Ascending aorta (tissue), 2 donors: ENCODE measurements around the gene SQSTM1. TPM values are rescaled to one million over a fixed set of nuclear protein-coding genes. Genes with fewer than 3 reads are reported as not detected.

Experiments used
- DNase-seq, 2 donors: peaks; one replicate each; pipeline ENCODE4 v3.0.0-alpha.2; 2019; ENCODE audit warnings: low spot score in 2 of 2
- H3K27ac ChIP-seq, 2 donors: fragments of 200-600 bp; sonication (generic); one replicate each; pipeline ENCODE4 v1.5.1; 2016 to 2017; ENCODE audit warnings: mild to moderate bottlenecking in 1 of 2
- H3K27me3 ChIP-seq: fragments of 200-600 bp; sonication (generic); one replicate; pipeline ENCODE4 v1.5.1; 2017
- H3K36me3 ChIP-seq, 2 donors: fragments of 200-600 bp; sonication (generic); one replicate each; pipeline ENCODE4 v1.5.1; 2016
- H3K4me1 ChIP-seq, 2 donors: fragments of 200-600 bp; sonication (generic); one replicate each; pipeline ENCODE4 v1.5.1; 2016 to 2017; ENCODE audit warnings: mild to moderate bottlenecking in 1 of 2
- H3K4me3 ChIP-seq, 2 donors: fragments of 200-600 bp; sonication (generic); one replicate each; pipeline ENCODE4 v1.5.1; 2016 to 2017; ENCODE audit warnings: mild to moderate bottlenecking in 1 of 2
- H3K9me3 ChIP-seq, 2 donors: fragments of 200-600 bp; sonication (generic); one replicate each; pipeline ENCODE4 v1.5.1; 2016
- intact Hi-C: fragments of 100-400 bp; cut with DNase I; formaldehyde crosslinking; loops from one replicate; pipeline ENCODE4 v1.15.1; 2023
- total RNA-seq: library from RNA; depleted of rRNA; stranded (reverse); fragments of >200 nt; gene quantifications from one replicate; pipeline ENCODE4 v1.1.0, GENCODE V29; 2016
- TF ChIP-seq, protein P1 (sequence below), 3 experiments: fragments of 200-600 bp in 2 of 3; fragments of 450-650 bp in 1 of 3; sonication (generic) in 2 of 3; IDR thresholded peaks; one replicate each; pipeline ENCODE4 v1.5.1; 2016 to 2019; ENCODE audit warnings: antibody characterized with exemption in 3 of 3, mild to moderate bottlenecking in 1 of 3, moderate library complexity in 1 of 3

Gene SQSTM1
- total RNA-seq, 1 donor from 2014 or later = 476 TPM

DNA sequence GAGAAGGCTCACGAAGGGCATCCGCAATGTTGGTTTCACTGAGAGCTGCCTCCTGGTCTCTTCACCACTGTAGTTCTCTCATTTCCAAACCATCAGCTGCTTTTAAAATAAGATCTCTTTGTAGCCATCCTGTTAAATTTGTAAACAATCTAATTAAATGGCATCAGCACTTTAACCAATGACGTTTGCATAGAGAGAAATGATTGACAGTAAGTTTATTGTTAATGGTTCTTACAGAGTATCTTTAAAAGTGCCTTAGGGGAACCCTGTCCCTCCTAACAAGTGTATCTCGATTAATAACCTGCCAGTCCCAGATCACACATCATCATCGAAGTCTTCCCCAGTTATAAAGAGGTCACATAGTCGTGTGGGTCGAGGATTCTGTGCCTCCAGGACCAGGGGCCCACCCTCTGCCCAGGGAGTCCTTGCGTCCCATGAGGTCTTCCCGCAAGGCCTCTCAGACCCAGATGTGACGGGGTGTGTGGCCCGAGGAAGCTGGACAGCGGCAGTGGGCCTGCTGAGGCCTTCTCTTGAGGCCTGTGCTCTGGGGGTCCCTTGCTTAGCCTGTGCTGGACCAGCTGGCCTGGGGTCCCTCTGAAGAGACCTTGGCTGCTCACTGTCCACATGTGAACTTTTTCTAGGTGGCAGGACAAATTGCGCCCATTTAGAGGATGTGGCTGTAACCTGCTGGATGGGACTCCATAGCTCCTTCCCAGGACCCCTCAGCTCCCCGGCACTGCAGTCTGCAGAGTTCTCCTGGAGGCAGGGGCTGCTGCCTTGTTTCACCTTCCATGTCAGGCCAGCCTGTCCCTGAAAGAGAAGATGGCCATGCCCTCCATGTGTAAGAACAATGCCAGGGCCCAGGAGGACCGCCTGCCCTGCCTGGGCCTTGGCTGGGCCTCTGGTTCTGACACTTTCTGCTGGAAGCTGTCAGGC lies 16.6 kb downstream of the SQSTM1 start:
- H3K36me3 ChIP-seq = peaks cover 77 to 86% of the 10 kb centered on the region in 2 donors

DNA sequence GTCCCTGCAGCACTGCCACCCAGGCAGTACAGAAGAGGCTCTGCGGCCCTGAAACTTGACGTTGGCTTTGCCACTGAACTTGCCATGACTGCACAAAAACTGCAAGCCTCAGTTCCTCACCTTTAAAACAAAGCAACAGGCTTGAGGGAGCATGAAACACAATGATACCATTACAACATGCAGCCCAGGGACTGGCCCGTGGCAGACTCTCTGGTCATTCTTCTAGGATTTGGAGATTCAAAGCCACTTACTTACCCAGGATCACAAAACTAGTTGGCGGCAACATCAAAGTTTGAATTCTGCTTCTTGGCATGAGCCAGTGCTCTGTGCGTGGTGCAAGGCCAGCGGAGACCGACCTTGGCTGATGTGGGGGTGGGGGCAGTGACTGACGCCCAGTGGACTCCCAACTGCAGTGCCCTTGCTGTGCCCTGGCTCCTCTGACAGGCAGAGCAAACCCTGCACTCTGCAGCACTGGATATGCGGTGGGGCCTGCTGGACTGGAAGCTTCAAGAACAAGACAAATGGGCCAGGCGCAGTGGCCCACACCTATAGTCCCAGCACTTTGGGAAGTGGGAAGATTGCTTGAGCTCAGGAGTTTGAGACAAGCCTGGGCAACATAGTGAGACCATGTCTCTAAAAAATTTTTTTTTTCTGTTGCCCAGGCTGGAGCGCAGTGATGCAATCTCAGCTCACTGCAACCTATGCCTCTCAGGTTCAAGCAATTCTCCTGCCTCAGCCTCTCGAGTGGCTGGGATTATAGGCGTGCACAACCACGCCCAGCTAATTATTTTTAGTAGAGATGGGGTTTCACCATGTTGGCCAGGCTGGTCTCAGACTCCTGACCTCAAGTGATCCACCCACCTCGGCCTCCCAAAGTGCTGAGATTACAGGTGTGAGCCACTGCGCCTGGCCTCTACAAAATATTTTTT lies 18.9 kb downstream of the SQSTM1 start:
- H3K9me3 ChIP-seq = peaks cover under 1% of the 10 kb centered on the region in 2 donors
- no peak for DNase-seq
- H3K27me3 ChIP-seq = no peaks in the 10 kb centered on the region
- TF ChIP-seq, protein P1, sequence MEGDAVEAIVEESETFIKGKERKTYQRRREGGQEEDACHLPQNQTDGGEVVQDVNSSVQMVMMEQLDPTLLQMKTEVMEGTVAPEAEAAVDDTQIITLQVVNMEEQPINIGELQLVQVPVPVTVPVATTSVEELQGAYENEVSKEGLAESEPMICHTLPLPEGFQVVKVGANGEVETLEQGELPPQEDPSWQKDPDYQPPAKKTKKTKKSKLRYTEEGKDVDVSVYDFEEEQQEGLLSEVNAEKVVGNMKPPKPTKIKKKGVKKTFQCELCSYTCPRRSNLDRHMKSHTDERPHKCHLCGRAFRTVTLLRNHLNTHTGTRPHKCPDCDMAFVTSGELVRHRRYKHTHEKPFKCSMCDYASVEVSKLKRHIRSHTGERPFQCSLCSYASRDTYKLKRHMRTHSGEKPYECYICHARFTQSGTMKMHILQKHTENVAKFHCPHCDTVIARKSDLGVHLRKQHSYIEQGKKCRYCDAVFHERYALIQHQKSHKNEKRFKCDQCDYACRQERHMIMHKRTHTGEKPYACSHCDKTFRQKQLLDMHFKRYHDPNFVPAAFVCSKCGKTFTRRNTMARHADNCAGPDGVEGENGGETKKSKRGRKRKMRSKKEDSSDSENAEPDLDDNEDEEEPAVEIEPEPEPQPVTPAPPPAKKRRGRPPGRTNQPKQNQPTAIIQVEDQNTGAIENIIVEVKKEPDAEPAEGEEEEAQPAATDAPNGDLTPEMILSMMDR (IDR thresholded peaks at IDR 0.05) = no peak
- intact Hi-C loops = no loop called here
- H3K4me1 ChIP-seq = no peaks in the 10 kb centered on the region
- no peak overlapping the region for H3K4me3 ChIP-seq
- H3K27ac ChIP-seq = no peak overlapping the region
- H3K36me3 ChIP-seq = peaks cover 60 to 84% of the 10 kb centered on the region in 2 donors

More for the DNA sequence above, 16.6 kb downstream of the SQSTM1 start:
- no peaks in the 10 kb centered on the region for H3K9me3 ChIP-seq
- no peaks in the 10 kb centered on the region for H3K4me1 ChIP-seq
- TF ChIP-seq, protein P1 (IDR thresholded peaks at IDR 0.05) = no peak
- H3K4me3 ChIP-seq = no peak overlapping the region
- intact Hi-C loops = no loop called here
- DNase-seq = no peak
- no peak overlapping the region for H3K27ac ChIP-seq
- no peaks in the 10 kb centered on the region for H3K27me3 ChIP-seq

DNA sequence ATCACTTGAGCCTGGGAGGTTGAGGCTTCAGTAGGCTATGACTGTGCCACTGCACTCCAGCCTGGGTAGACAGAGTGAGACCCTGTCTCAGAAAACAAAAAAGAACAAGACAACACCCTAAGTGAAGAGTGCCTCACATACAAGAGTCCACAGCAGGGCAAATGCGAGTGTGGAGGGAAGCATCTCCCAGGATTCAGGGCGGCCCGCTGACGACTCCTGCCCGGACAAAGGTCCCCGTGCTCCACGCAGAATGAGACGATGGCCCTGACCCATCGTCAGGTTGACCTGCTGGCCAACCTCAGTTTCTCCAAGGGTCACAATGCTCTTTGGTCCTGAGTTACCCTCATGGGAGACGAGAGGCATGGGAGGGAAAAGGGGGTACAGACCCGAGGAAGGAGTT lies 19.6 kb downstream of the SQSTM1 start:
- intact Hi-C loops = no loop called here
- peaks cover 59 to 90% of the 10 kb centered on the region in 2 donors for H3K36me3 ChIP-seq

DNA sequence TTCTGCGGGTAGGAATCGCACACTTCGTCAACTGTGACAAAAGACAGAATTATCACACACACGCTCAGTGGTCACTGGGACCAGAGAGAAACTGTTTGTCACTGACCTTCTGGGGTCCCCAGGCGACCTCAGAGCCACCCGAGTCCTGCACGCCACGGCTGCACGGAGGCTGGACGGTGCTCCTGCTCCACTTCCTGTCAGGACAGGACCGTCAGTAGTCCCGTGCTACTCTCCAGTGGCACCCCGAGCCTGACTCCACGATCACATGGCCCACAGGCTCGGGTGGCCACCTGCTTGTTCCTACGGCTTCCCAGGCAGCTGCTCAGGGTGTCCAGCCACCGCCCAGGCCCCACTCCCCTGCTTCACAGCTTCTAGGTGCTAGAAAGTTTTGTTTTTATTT lies 20.1 kb downstream of the SQSTM1 start:
- peaks cover 64 to 90% of the 10 kb centered on the region in 2 donors for H3K36me3 ChIP-seq
- no peak overlapping the region for H3K4me3 ChIP-seq
- H3K9me3 ChIP-seq = peaks cover 5 to 7% of the 10 kb centered on the region in 2 donors
- no peak overlapping the region for H3K27ac ChIP-seq
- TF ChIP-seq, protein P1 (IDR thresholded peaks at IDR 0.05) = no peak
- intact Hi-C loops = no loop called here
- no peaks in the 10 kb centered on the region for H3K27me3 ChIP-seq
- DNase-seq = no peak
- H3K4me1 ChIP-seq = no peaks in the 10 kb centered on the region

More for the DNA sequence above, 19.6 kb downstream of the SQSTM1 start:
- H3K4me1 ChIP-seq = no peaks in the 10 kb centered on the region
- H3K27ac ChIP-seq = no peak overlapping the region
- no peaks in the 10 kb centered on the region for H3K27me3 ChIP-seq
- H3K4me3 ChIP-seq = no peak overlapping the region
- DNase-seq = no peak
- peaks cover 5 to 7% of the 10 kb centered on the region in 2 donors for H3K9me3 ChIP-seq
- TF ChIP-seq, protein P1 (IDR thresholded peaks at IDR 0.05) = no peak

DNA sequence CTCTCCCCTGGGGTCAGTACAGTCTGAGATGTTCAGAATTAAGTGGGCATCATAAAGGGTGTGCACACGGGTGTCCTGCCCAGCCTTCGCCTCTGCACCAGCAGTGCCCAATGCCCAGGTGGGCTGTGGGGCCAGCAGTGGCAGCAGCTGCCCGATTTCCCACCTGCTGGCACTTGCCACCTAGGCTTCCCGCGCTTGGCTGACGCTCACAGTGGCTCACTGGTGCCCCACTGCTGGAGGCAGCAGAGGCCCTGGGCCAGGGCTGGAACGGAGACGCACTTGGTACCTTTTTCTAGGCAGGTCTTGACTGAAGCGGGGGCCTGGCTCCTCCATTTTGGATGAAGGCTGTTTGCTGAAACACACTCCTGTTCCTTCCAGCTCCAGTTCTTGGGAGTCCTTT lies 20.9 kb downstream of the SQSTM1 start:
- Histone ChIP-seq H3K27me3 (no peaks in the 10 kb centered on the region), H3K27ac (no peak overlapping the region), H3K9me3 (peaks cover 5 to 7% of the 10 kb centered on the region in 2 donors), H3K36me3 (peaks cover 65 to 90% of the 10 kb centered on the region in 2 donors), H3K4me3 (no peak overlapping the region), H3K4me1 (no peaks in the 10 kb centered on the region)
- TF ChIP-seq, protein P1 (IDR thresholded peaks at IDR 0.05) = no peak
- no peak for DNase-seq
- intact Hi-C loops = no loop called here
